Measurements from ENCODE around the gene COL18A1. TPM values are rescaled to one million over a fixed set of nuclear protein-coding genes. Genes with fewer than 3 reads are reported as not detected.

COL18A1 gene
- total RNA-seq = 1 to 10 TPM; 1.9 to 2.2 TPM
- polyA plus RNA-seq = 4.7 TPM

DNA sequence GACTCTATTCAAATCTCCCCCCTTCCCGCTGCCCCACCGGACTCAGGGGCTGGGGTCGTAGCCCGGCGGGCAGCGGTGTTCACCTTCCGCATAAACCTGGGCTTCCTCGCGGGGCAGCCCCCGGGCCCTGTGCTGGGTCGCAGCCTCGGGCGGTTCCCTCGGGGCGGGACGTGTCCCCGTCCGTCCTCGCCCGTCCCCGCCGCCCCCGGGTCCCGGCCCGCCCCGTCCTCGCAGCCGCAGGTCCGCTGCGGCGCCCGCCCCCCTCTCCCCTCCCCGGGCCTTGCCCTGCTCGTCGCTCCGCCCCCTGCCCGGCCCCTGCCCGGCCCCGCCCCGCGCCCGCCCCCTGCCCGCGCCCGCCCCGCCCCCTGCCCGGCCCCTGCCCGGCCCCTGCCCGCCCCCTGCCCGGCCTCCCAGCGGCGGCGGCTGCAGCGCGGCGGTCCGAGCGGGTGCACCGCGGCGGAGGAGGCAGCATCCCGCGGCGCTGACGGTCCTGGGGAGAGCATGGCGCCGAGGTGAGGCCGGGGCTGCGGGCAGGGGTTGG is at the start of gene COL18A1:
Gene COL18A1 (plus strand): TSS at position 436 of the 541 bp plus-strand sequence. CDS start 66 bp downstream, at position 502.
- DNase-seq = peak in 2 of 5 donors; percentile 14 to 38
- peaks cover 4% of the 10 kb centered on the region for H3K4me1 ChIP-seq (ENCODE audit: insufficient read depth, low read length)
- Mint-ChIP-seq H3K27me3 (peaks cover 38 to 72% of the 10 kb centered on the region in 2 donors), H3K36me3 (peaks cover 0 to 14% (median 4%) of the 10 kb centered on the region in 3 donors), H3K4me1 (peaks cover 9 to 19% (median 12%) of the 10 kb centered on the region in 3 donors), H3K27ac (peak within 1 kb of the TSS in 1 of 8 donors; percentile 19), H3K9me3 (peaks cover 5 to 10% (median 7%) of the 10 kb centered on the region in 5 donors), H3K4me3 (peak within 1 kb of the TSS in 6 of 7 donors; percentile 47 to 86 (median 78))
- ChIA-PET POLR2A (no interaction called here), CTCF (no interaction called here)
- peaks cover 19% of the 10 kb centered on the region for H3K27me3 ChIP-seq (ENCODE audit: insufficient read depth, low read length, poor library complexity, severe bottlenecking)
- H3K27ac ChIP-seq (ENCODE audit: low read depth, low read length) = peak within 1 kb of the TSS; percentile 47
- no peak within 1 kb of the TSS for H3K4me3 ChIP-seq (ENCODE audit: low read length)
- H3K9me3 ChIP-seq (ENCODE audit: low read length) = no peaks in the 10 kb centered on the region
- H3K36me3 ChIP-seq (ENCODE audit: insufficient read depth, low read length) = no peaks in the 10 kb centered on the region

DNA sequence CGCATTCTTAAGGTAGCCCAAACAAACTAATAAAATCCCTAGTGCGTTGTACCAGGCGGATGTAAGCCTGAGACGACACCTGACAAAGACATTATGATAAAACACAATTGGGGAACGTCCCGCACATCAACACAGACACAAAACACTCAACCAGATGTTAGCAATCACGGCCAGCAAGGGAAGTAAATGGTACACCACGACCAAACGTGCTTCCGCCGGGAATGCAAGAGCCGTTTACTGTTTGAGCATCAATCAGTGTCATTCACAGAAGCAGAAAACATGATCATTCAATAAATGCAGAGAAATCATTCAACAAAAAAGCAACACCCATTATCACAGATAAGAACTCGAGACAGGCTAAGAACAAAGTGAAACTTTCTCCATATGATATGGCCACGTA is 49.4 kb upstream of the COL18A1 start:
- Mint-ChIP-seq H3K4me1 (peaks cover 7 to 8% (median 8%) of the 10 kb centered on the region in 3 donors), H3K27ac (no peak overlapping the region)
- no peaks in the 10 kb centered on the region for H3K27me3 ChIP-seq (ENCODE audit: insufficient read depth, low read length, poor library complexity, severe bottlenecking)

DNA sequence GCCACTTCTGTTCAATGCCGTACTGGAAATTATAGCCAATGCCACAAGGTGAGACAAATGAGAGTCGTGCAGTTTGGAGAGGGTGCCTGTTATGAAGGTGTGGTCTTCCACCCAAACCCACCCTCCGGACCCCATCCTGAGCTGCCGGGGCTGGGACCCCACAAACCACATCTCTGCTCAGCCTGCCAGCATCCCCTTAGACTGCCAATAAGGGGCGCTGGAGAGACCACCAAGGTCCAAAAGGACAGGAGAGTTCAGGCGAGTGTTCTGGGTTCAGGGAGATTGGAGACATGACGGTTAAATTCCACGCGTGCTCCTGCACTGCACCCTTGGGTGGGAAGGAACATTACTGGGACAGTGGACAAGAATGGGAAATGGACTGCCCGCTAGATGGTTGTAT is 48.7 kb upstream of the COL18A1 start:
- POLR2A ChIA-PET = no interaction called here
- Mint-ChIP-seq H3K27me3 (peaks cover 7 to 22% of the 10 kb centered on the region in 2 donors), H3K4me1 (peaks cover 7 to 8% (median 8%) of the 10 kb centered on the region in 3 donors), H3K27ac (no peak overlapping the region), H3K36me3 (no peaks in the 10 kb centered on the region), H3K4me3 (peak overlapping the region in 1 of 7 donors; percentile 63), H3K9me3 (no peaks in the 10 kb centered on the region)
- Histone ChIP-seq H3K9me3 (ENCODE audit: low read length) (no peaks in the 10 kb centered on the region), H3K36me3 (ENCODE audit: insufficient read depth, low read length) (no peaks in the 10 kb centered on the region), H3K27me3 (ENCODE audit: insufficient read depth, low read length, poor library complexity, severe bottlenecking) (no peaks in the 10 kb centered on the region), H3K4me1 (ENCODE audit: insufficient read depth, low read length) (no peaks in the 10 kb centered on the region), H3K4me3 (ENCODE audit: low read length) (no peak overlapping the region), H3K27ac (ENCODE audit: low read depth, low read length) (no peak overlapping the region)
- DNase-seq = no peak
- CTCF ChIA-PET = no interaction called here

More for the DNA sequence above, 49.4 kb upstream of the COL18A1 start:
- H3K27me3 Mint-ChIP-seq = peaks cover 7 to 24% of the 10 kb centered on the region in 2 donors
- Histone ChIP-seq H3K4me3 (ENCODE audit: low read length) (no peak overlapping the region), H3K9me3 (ENCODE audit: low read length) (no peaks in the 10 kb centered on the region), H3K4me1 (ENCODE audit: insufficient read depth, low read length) (no peaks in the 10 kb centered on the region), H3K27ac (ENCODE audit: low read depth, low read length) (no peak overlapping the region), H3K36me3 (ENCODE audit: insufficient read depth, low read length) (no peaks in the 10 kb centered on the region)
- ChIA-PET CTCF (no interaction called here), POLR2A (no interaction called here)
- H3K9me3 Mint-ChIP-seq = no peaks in the 10 kb centered on the region
- H3K36me3 Mint-ChIP-seq = no peaks in the 10 kb centered on the region
- H3K4me3 Mint-ChIP-seq = peak overlapping the region in 1 of 7 donors; percentile 63
- no peak for DNase-seq

DNA sequence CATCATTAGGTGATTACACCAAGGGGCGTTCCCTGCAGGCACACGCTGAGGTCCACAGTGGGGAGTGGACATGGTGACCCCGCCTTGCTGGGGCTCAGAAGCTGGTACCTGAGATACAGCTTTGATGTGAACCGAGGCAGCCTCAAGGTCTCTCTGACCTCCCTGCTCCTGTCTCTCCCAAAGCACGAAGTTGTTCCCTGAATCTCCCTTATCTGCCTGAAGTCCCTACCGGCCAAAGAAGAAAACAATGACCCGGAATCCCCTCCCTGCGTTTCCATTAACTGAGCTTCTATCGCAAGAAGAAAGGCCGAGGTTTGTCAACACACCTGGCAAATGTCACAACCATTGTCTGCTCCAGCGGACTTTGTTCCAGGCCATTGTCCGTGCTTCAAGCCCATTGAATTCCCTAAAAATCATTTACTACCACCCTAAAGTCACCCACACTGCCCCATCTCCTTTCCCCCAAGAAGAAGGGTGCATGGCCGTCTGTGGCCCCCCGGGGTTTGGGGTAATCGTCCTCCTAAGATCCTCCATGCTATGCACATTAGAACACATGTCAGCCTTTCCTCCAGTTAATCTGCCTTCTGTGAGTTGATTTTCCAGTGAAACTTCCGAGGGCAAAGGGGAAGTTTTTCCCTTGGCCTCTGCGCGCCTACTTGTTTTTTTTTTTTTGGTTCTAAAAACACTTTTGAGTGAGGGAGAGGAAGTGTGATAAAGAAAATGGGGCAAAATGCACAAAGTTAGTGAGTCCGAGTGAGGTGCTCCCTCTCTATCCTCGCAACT is 48.1 kb upstream of the COL18A1 start:
- CTCF ChIA-PET = no interaction called here
- Histone ChIP-seq H3K27ac (ENCODE audit: low read depth, low read length) (no peak overlapping the region), H3K4me1 (ENCODE audit: insufficient read depth, low read length) (no peaks in the 10 kb centered on the region), H3K27me3 (ENCODE audit: insufficient read depth, low read length, poor library complexity, severe bottlenecking) (no peaks in the 10 kb centered on the region), H3K9me3 (ENCODE audit: low read length) (no peaks in the 10 kb centered on the region), H3K36me3 (ENCODE audit: insufficient read depth, low read length) (no peaks in the 10 kb centered on the region), H3K4me3 (ENCODE audit: low read length) (no peak overlapping the region)
- POLR2A ChIA-PET = no interaction called here
- Mint-ChIP-seq H3K27ac (no peak overlapping the region), H3K4me1 (peaks cover 7 to 8% (median 8%) of the 10 kb centered on the region in 3 donors), H3K36me3 (no peaks in the 10 kb centered on the region), H3K4me3 (no peak overlapping the region), H3K9me3 (no peaks in the 10 kb centered on the region), H3K27me3 (peaks cover 7 to 22% of the 10 kb centered on the region in 2 donors)
- DNase-seq = no peak

DNA sequence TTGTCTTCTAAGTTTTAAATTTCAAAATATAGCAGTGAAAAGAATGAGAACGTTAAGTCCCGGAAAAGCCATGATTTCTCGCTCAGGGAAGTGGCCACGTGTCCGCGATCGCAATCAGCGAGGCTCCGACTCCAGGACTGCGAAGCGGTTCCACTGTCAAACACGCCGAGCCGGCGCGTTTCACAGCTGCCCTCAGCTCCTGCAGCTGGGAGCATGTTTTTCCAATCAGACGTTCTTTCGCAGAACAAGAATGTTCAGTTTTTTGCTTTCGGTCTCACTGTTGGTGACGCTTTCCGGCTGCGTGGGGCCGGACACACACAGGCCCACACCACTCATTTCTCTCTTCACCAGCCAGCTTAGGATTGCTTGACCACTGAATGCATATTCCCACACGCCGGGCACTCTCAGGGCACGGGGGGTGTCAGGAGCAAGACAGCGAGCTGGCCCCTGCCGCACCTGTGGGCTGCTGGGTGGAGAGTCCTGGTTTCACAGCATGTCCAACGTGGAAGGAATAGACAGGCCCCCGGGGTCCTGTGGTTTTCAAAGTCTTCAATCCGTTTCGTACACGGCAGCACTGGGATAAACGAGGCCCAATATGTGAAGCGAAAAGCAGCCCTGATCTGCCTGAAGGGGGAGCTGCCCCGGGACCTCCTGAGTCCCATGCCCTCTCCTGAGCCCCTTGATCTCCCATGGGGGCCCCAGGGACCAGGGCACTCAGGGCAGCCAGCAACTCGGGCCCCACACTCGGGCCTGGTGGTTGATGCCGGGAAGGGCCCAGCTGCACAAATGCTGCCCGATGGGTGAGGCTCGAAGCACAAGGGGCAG is 47.3 kb upstream of the COL18A1 start:
- no peaks in the 10 kb centered on the region for H3K9me3 Mint-ChIP-seq
- H3K36me3 ChIP-seq (ENCODE audit: insufficient read depth, low read length) = no peaks in the 10 kb centered on the region
- H3K36me3 Mint-ChIP-seq = no peaks in the 10 kb centered on the region
- H3K27me3 ChIP-seq (ENCODE audit: insufficient read depth, low read length, poor library complexity, severe bottlenecking) = no peaks in the 10 kb centered on the region
- peaks cover 10 to 24% of the 10 kb centered on the region in 2 donors for H3K27me3 Mint-ChIP-seq
- no peak overlapping the region for H3K4me3 Mint-ChIP-seq
- CTCF ChIA-PET = no interaction called here
- DNase-seq = no peak
- POLR2A ChIA-PET = no interaction called here
- H3K9me3 ChIP-seq (ENCODE audit: low read length) = no peaks in the 10 kb centered on the region
- peaks cover 7 to 8% (median 8%) of the 10 kb centered on the region in 3 donors for H3K4me1 Mint-ChIP-seq
- H3K4me3 ChIP-seq (ENCODE audit: low read length) = no peak overlapping the region
- no peak overlapping the region for H3K27ac Mint-ChIP-seq
- H3K4me1 ChIP-seq (ENCODE audit: insufficient read depth, low read length) = no peaks in the 10 kb centered on the region
- H3K27ac ChIP-seq (ENCODE audit: low read depth, low read length) = no peak overlapping the region

DNA sequence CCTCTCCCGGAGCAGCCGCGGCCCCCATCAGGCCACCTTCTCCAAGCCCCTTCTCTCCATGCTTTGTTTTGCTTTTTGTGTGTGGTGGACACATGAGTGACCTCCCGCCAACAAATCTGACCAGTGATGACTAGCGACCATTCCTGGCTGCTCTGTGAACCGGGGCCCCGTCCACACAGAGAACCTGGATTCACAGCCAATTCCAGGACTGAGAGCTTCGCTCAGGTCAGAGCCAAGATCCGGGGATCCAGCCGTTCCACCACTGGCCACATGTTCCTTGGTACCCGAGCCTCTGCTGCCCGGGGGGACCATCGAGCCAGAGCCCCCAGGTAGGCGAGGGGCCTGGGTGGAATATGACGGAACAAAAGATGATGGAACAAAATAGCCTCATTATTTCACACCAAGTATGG is 46.7 kb upstream of the COL18A1 start:
- H3K4me3 Mint-ChIP-seq = no peak overlapping the region
- no peak for DNase-seq
- H3K4me1 ChIP-seq (ENCODE audit: insufficient read depth, low read length) = no peaks in the 10 kb centered on the region
- no peaks in the 10 kb centered on the region for H3K27me3 ChIP-seq (ENCODE audit: insufficient read depth, low read length, poor library complexity, severe bottlenecking)
- no peaks in the 10 kb centered on the region for H3K9me3 ChIP-seq (ENCODE audit: low read length)
- H3K27ac Mint-ChIP-seq = no peak overlapping the region
- peaks cover 7 to 10% (median 8%) of the 10 kb centered on the region in 3 donors for H3K4me1 Mint-ChIP-seq
- no peaks in the 10 kb centered on the region for H3K36me3 ChIP-seq (ENCODE audit: insufficient read depth, low read length)
- H3K27me3 Mint-ChIP-seq = peaks cover 10 to 25% of the 10 kb centered on the region in 2 donors
- no peak overlapping the region for H3K27ac ChIP-seq (ENCODE audit: low read depth, low read length)
- no peaks in the 10 kb centered on the region for H3K9me3 Mint-ChIP-seq
- no peaks in the 10 kb centered on the region for H3K36me3 Mint-ChIP-seq
- H3K4me3 ChIP-seq (ENCODE audit: low read length) = no peak overlapping the region
- ChIA-PET POLR2A (no interaction called here), CTCF (no interaction called here)

DNA sequence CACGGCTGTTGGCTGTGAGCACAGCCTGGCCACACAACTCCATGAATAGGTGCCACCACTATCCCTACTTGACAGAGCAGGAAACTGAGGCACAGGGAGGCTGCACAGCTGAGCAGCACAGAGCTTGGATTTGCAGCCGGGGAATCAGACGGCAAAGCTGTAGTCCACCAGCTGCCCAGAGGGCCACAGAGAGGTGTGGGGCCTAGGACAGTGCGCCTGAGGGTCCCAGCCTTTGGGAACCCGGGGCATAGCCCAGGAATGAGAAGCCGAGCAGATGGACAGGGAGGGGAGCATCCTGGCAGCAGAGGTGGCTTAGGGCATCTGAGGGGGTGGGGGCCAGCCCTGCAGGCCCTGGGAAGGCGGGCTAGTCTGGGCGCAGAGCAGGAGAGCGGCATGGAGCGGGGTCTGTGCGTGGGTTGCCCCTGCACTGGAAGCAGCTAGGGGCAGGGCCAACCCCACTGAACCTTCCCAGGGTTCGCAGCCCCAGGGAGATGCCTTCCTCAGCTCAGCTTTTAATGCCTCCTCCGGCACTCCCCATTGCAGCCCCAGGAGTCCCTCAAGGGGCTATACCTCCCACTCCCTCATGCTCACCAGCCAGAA is 46.2 kb upstream of the COL18A1 start:
- Histone ChIP-seq H3K27ac (ENCODE audit: low read depth, low read length) (no peak overlapping the region), H3K27me3 (ENCODE audit: insufficient read depth, low read length, poor library complexity, severe bottlenecking) (no peaks in the 10 kb centered on the region), H3K4me1 (ENCODE audit: insufficient read depth, low read length) (no peaks in the 10 kb centered on the region), H3K4me3 (ENCODE audit: low read length) (no peak overlapping the region), H3K36me3 (ENCODE audit: insufficient read depth, low read length) (no peaks in the 10 kb centered on the region), H3K9me3 (ENCODE audit: low read length) (no peaks in the 10 kb centered on the region)
- Mint-ChIP-seq H3K4me1 (peaks cover 8 to 10% (median 9%) of the 10 kb centered on the region in 3 donors), H3K27me3 (peaks cover 11 to 26% of the 10 kb centered on the region in 2 donors), H3K27ac (no peak overlapping the region), H3K4me3 (no peak overlapping the region), H3K9me3 (no peaks in the 10 kb centered on the region), H3K36me3 (no peaks in the 10 kb centered on the region)
- ChIA-PET CTCF (no interaction called here), POLR2A (no interaction called here)
- no peak for DNase-seq

Measured in CD8-positive, alpha-beta memory T cell (primary cell).